Activated CD8-positive, alpha-beta T cell treated with anti-CD3 and anti-CD28 coated beads for 36 hours (primary cell): ENCODE results near the gene CRTAC1. TPM values are rescaled to one million over a fixed set of nuclear protein-coding genes. Genes with fewer than 3 reads are reported as not detected.
"Not testable (repeated sequence)": the region's sequence is repeated elsewhere in the genome, so short reads cannot be mapped to it uniquely, and the experiment has no call there.

Experiments used
- ATAC-seq: fragments of 200-7000 bp; cut with Tn5 transposase; one replicate; pipeline ENCODE4 v1.10.0; 2021; ENCODE audit warnings: mild to moderate bottlenecking, moderate library complexity
- CTCF ChIA-PET: fragments of 350-600 bp; sonication (Branson Sonifier 250); formaldehyde crosslinking; loops from one replicate; lab custom pipeline; 2021; ENCODE audit warnings: antibody characterized with exemption; lab: Charles Lee
- POLR2A ChIA-PET: fragments of 350-600 bp; sonication (Branson Sonifier 250); formaldehyde crosslinking; loops from one replicate; lab custom pipeline; 2021; ENCODE audit warnings: antibody characterized with exemption; lab: Charles Lee
- DNase-seq: peaks from one replicate; pipeline ENCODE4 v3.0.0-alpha.2; 2020
- H3K27ac Mint-ChIP-seq: one replicate; pipeline ENCODE4 v1.8.0; 2021; ENCODE audit warnings: mild to moderate bottlenecking, mixed read lengths
- H3K27me3 Mint-ChIP-seq: one replicate; pipeline ENCODE4 v1.8.0; 2021; ENCODE audit warnings: mixed read lengths
- H3K36me3 Mint-ChIP-seq: one replicate; pipeline ENCODE4 v1.8.0; 2021; ENCODE audit warnings: low read depth, mixed read lengths
- H3K4me1 Mint-ChIP-seq: one replicate; pipeline ENCODE4 v1.8.0; 2021; ENCODE audit warnings: low read depth, mixed read lengths
- H3K4me3 Mint-ChIP-seq: one replicate; pipeline ENCODE4 v1.8.0; 2021; ENCODE audit warnings: mild to moderate bottlenecking, moderate library complexity, mixed read lengths
- H3K9me3 Mint-ChIP-seq: one replicate; pipeline ENCODE4 v1.8.0; 2021; ENCODE audit warnings: mixed read lengths
- CTCF ChIP-seq: fragments of 200-600 bp; IDR thresholded peaks from one replicate; pipeline ENCODE4 v1.8.0; 2022; ENCODE audit warnings: antibody characterized with exemption, mild to moderate bottlenecking
- intact Hi-C: fragments of 100-400 bp; cut with micrococcal nuclease; formaldehyde crosslinking; loops from one replicate; pipeline ENCODE4 v1.10.0; 2022
- total RNA-seq, 2 experiments: library from RNA; stranded (reverse); gene quantifications; one replicate each; pipeline ENCODE4 v1.2.3, GENCODE V29; 2021

The CRTAC1 gene
- total RNA-seq, 2 experiments from 2014 or later = not detected

DNA sequence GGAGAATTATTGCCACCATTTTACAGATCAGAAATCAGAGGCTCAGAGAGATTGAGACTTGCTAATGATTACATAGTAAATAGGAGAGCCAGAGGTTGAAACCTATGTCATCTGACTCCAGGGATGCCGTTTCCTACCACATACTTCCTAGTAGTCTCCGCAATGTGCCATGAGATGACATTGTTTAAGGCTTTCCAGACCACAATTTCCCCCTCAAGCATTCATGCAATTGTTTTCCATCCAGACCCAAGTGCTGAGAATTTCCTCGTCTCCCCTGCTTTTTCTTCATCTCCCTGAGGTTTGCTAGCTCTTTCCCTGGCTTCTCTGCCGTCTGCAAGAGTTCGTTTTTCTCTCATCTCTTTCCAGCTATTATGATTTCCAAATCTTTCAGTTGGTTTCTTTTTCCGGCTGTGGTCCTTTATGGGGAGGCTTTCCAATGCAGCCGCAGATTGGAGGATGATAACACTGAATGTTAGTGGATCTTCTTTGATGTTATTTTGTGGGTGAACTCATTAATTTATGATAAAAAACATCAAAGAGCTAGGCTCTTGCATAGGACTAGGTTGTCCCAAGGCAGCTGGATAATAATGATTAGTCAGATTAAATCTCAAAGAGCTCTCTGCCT lies 187.7 kb downstream of the CRTAC1 start:
- Mint-ChIP-seq H3K27ac (no peak overlapping the region), H3K4me1 (peaks cover 20% of the 10 kb centered on the region), H3K9me3 (no peaks in the 10 kb centered on the region), H3K36me3 (no peaks in the 10 kb centered on the region), H3K4me3 (no peak overlapping the region), H3K27me3 (no peaks in the 10 kb centered on the region)
- POLR2A ChIA-PET = interaction anchor here (0.7 kb wide), 1 partner anchor 19 kb away, joined by 3 read pairs; no protein-coding TSS in a partner anchor
- ATAC-seq (no peak), DNase-seq (no peak)
- intact Hi-C loops = no loop called here
- TF ChIP-seq CTCF = no peak
- CTCF ChIA-PET = interaction anchor here (1.0 to 1.7 kb wide), 4 partner anchors 11 to 50 kb away, joined by 3 to 6 read pairs (median 4); no protein-coding TSS in a partner anchor

DNA sequence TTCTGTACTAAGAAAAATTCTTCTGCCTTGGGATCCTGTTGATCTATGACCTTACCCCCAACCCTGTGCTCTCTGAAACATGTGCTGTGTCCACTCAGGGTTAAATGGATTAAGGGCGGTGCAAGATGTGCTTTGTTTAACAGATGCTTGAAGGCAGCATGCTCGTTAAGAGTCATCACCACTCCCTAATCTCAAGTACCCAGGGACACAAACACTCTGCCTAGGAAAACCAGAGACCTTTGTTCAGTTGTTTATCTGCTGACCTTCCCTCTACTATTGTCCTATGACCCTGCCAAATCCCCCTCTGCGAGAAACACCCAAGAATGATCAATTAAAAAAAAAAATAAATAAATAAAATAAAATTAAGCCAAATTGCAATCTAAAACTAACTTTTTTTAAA lies 188.3 kb downstream of the CRTAC1 start:
- ATAC-seq, H3K27me3 Mint-ChIP-seq, H3K9me3 Mint-ChIP-seq, H3K27ac Mint-ChIP-seq, POLR2A ChIA-PET, H3K4me3 Mint-ChIP-seq, intact Hi-C loops, H3K36me3 Mint-ChIP-seq, DNase-seq: not testable (repeated sequence)
- CTCF ChIA-PET = interaction anchor here (1.7 kb wide), 1 partner anchor 27 kb away, joined by 6 read pairs; no protein-coding TSS in a partner anchor
- peaks cover 20% of the 10 kb centered on the region for H3K4me1 Mint-ChIP-seq

DNA sequence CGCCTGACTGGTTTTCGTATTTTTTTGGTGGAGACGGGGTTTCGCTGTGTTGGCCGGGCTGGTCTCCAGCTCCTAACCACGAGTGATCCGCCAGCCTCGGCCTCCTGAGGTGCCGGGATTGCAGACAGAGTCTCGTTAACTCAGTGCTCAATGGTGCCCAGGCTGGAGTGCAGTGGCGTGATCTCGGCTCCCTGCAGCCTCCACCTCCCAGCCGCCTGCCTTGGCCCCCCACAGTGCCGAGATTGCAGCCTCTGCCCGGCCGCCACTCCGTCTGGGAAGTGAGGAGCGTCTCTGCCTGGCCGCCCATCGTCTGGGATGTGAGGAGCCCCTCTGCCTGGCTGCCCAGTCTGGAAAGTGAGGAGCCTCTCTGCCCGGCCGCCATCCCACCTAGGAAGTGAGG lies 189.3 kb downstream of the CRTAC1 start:
- intact Hi-C loops, POLR2A ChIA-PET, CTCF ChIA-PET, H3K27ac Mint-ChIP-seq, H3K9me3 Mint-ChIP-seq, ATAC-seq, H3K36me3 Mint-ChIP-seq, H3K4me3 Mint-ChIP-seq, DNase-seq, H3K27me3 Mint-ChIP-seq: not testable (repeated sequence)
- peaks cover 20% of the 10 kb centered on the region for H3K4me1 Mint-ChIP-seq

DNA sequence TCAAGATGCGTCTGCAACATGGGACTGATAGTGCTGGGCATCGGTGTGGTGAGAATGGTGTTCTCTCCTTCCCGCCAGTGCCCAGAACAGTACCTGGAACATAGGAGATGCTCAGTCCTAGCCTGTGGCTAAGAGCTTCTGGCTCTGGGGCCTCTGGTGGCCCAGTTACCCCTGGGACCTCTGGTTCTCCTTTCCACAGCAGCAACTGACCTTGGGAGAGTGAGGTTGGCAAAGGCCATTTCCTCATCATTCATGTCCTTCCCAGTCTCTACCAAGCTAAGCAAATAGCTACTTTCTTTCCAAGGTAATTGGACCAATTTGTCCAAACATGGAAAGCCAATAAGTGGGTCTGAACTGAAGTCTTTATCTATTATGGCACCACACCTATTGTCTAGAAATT lies 192.3 kb downstream of the CRTAC1 start:
- Mint-ChIP-seq H3K27me3 (no peaks in the 10 kb centered on the region), H3K9me3 (no peaks in the 10 kb centered on the region), H3K4me1 (peaks cover 16% of the 10 kb centered on the region), H3K4me3 (no peak overlapping the region), H3K27ac (no peak overlapping the region), H3K36me3 (no peaks in the 10 kb centered on the region)
- TF ChIP-seq CTCF = no peak
- ATAC-seq (no peak), DNase-seq (no peak)
- ChIA-PET POLR2A (no interaction called here), CTCF (no interaction called here)
- intact Hi-C loops = no loop called here

DNA sequence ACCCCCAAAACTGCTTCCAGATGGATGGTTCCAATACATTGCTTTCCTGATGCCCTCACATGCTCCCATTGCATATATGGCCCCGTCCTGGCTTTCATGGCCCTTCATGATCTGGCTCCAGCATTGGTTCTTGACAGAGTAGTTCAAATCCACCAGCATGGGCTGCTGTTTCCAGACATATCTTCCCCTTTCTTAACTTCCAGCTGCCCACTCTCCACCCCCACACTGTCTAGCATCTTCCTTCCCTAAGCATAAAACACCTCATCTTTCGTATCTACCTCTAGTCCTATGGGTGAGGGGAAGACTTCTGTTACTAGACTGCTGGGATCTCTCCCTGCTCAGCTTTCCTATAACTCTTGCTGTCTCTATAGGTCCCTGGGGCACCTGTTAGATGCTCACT lies 194.0 kb downstream of the CRTAC1 start:
- no peak for TF ChIP-seq CTCF
- Mint-ChIP-seq H3K4me1 (peaks cover 12% of the 10 kb centered on the region), H3K36me3 (no peaks in the 10 kb centered on the region), H3K27me3 (no peaks in the 10 kb centered on the region), H3K4me3 (no peak overlapping the region), H3K27ac (no peak overlapping the region), H3K9me3 (no peaks in the 10 kb centered on the region)
- CTCF ChIA-PET = no interaction called here
- DNase-seq (no peak), ATAC-seq (no peak)
- intact Hi-C loops = no loop called here
- POLR2A ChIA-PET = no interaction called here

DNA sequence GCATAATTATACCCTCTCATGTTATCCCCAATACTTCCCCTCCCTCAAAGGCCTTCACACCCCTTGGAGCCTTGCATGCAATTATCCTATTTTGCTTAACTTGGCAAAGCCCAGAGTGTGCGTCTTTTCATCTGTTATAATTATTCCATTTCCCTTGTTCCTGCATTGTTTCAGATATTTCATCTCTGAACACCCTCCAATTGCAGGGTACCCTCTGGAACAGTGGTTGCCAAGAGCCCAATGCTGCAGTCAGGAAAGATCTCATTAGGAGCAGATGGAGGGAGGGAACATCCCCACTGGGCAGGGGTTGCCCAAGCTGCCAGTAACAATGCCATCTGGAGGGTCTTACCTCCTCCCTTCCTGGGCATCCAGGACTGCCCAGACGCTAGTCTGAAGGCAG lies 199.2 kb downstream of the CRTAC1 start:
- Mint-ChIP-seq H3K9me3 (no peaks in the 10 kb centered on the region), H3K27me3 (no peaks in the 10 kb centered on the region), H3K4me1 (peaks cover 20% of the 10 kb centered on the region), H3K27ac (no peak overlapping the region), H3K36me3 (no peaks in the 10 kb centered on the region), H3K4me3 (no peak overlapping the region)
- ChIA-PET POLR2A (interaction anchor here (0.8 to 1.0 kb wide), 2 partner anchors 13 to 46 kb away, joined by 3 read pairs; no protein-coding TSS in a partner anchor), CTCF (interaction anchor here (1.6 kb wide), 1 partner anchor 39 kb away, joined by 6 read pairs; no protein-coding TSS in a partner anchor)
- no peak for ATAC-seq
- TF ChIP-seq CTCF = no peak
- DNase-seq = no peak
- intact Hi-C loops = no loop called here
